HG03439 (cell line): Measurements from ENCODE around the gene PDE4D.
A peak's percentile ranks its signal among the peaks of the same experiment; 100 is the strongest.
"Not testable (repeated sequence)": the region's sequence is repeated elsewhere in the genome, so short reads cannot be mapped to it uniquely, and the experiment has no call there.

ENCODE experiments used
- ATAC-seq: cut with Tn5 transposase; IDR thresholded peaks from one replicate; pipeline ENCODE4 v1.9.1; 2021; ENCODE audit warnings: mild to moderate bottlenecking, moderate library complexity; ENCODE audit not compliant: unreplicated experiment

PDE4D gene

GRCh38 chr5:59800347-59800893, 93.1 kb downstream of the PDE4D start:
- no peak for ATAC-seq

GRCh38 chr5:59799668-59800346, 93.7 kb downstream of the PDE4D start:
- peak; percentile 70 for ATAC-seq

- ATAC-seq, result peak; percentile 60
These were observed 94.5 kb downstream of the PDE4D start for GRCh38 chr5:59798862-59799667.

- no peak for ATAC-seq
These were observed 98.4 kb downstream of the PDE4D start for GRCh38 chr5:59795141-59795540.

- ATAC-seq, result no peak
These were observed 100.4 kb downstream of the PDE4D start for GRCh38 chr5:59792983-59793585.

GRCh38 chr5:59791617-59792016, 101.9 kb downstream of the PDE4D start:
- ATAC-seq, result no peak

GRCh38 chr5:59790776-59791475, 102.6 kb downstream of the PDE4D start:
- ATAC-seq, result peak; percentile 27

- peak; percentile 50 for ATAC-seq
These were observed 103.2 kb downstream of the PDE4D start for GRCh38 chr5:59790376-59790775.

- no peak for ATAC-seq
These were observed 103.6 kb downstream of the PDE4D start for GRCh38 chr5:59789894-59790293.

- ATAC-seq, result no peak
These were observed 104.3 kb downstream of the PDE4D start for GRCh38 chr5:59789197-59789596.

GRCh38 chr5:59786334-59786805, 107.2 kb downstream of the PDE4D start:
- ATAC-seq, result no peak

- ATAC-seq, result no peak
These were observed 107.7 kb downstream of the PDE4D start for GRCh38 chr5:59785676-59786333.

- not testable (repeated sequence) for ATAC-seq
These were observed 108.8 kb downstream of the PDE4D start for GRCh38 chr5:59784708-59785107.

GRCh38 chr5:59783264-59783663, 110.3 kb downstream of the PDE4D start:
- no peak for ATAC-seq

- no peak for ATAC-seq
These were observed 110.7 kb downstream of the PDE4D start for GRCh38 chr5:59782856-59783255.

- no peak for ATAC-seq
These were observed 114.1 kb downstream of the PDE4D start for GRCh38 chr5:59779453-59779852.

- ATAC-seq, result no peak
These were observed 116.5 kb downstream of the PDE4D start for GRCh38 chr5:59777028-59777427.

- no peak for ATAC-seq
These were observed 120.2 kb downstream of the PDE4D start for GRCh38 chr5:59773294-59773693.

- ATAC-seq, result no peak
These were observed 120.8 kb downstream of the PDE4D start for GRCh38 chr5:59772757-59773156.

GRCh38 chr5:59772206-59772605, 121.3 kb downstream of the PDE4D start:
- ATAC-seq, result no peak
